K562 (cell line): ENCODE measurements around the gene CLDND2. TPM values are rescaled to one million over a fixed set of nuclear protein-coding genes. Genes with fewer than 3 reads are reported as not detected.

Experiments used
- ARID2 ChIP-seq: fragments of 450-650 bp; IDR thresholded peaks from 2 replicates; pipeline ENCODE4 v1.6.1; 2017; ENCODE audit warnings: antibody characterized with exemption, mild to moderate bottlenecking
- CREBBP ChIP-seq: IDR thresholded peaks from one replicate; pipeline ENCODE4 v1.6.1; 2012; ENCODE audit warnings: low read depth, mild to moderate bottlenecking, control low read depth, inconsistent platforms, low read length
- ELK3 ChIP-seq: fragments of 450-650 bp; formaldehyde crosslinking; IDR thresholded peaks from 2 replicates; pipeline ENCODE4 v1.4.0; 2020; ENCODE audit warnings: mild to moderate bottlenecking
- FIP1L1 ChIP-seq: fragments of 200-400 bp; formaldehyde crosslinking; IDR thresholded peaks from 2 replicates; pipeline ENCODE4 v1.6.1; 2018; ENCODE audit warnings: mild to moderate bottlenecking, low read depth, low read length; ENCODE audit not compliant: poor library complexity, severe bottlenecking
- FOS ChIP-seq: IDR thresholded peaks from 3 replicates; pipeline ENCODE4 v1.6.1; 2011; ENCODE audit not compliant: insufficient read length; ENCODE audit errors: extremely low read depth
- FOXJ3 ChIP-seq: sonication (generic); formaldehyde crosslinking; IDR thresholded peaks from 2 replicates; pipeline ENCODE4 v1.4.0; 2020; ENCODE audit warnings: mild to moderate bottlenecking, missing genetic modification reagents
- HMGN3 ChIP-seq: IDR thresholded peaks from 2 replicates; pipeline ENCODE4 v1.6.1; 2011; ENCODE audit warnings: borderline replicate concordance, low read depth, mild to moderate bottlenecking, mixed read lengths, low read length; ENCODE audit not compliant: insufficient read length; ENCODE audit errors: extremely low read depth
- JUNB ChIP-seq: fragments of 450-650 bp; formaldehyde crosslinking; conservative IDR thresholded peaks from 2 replicates; pipeline ENCODE4 v1.4.0; 2020; ENCODE audit warnings: mild to moderate bottlenecking
- NEUROD1 ChIP-seq: fragments of 150-350 bp; IDR thresholded peaks from 2 replicates; pipeline ENCODE4 v1.6.1; 2014; ENCODE audit warnings: borderline replicate concordance, low read length, low read depth; ENCODE audit not compliant: partially characterized antibody
- NFE2 ChIP-seq: IDR thresholded peaks from 2 replicates; pipeline ENCODE4 v1.6.1; 2014; ENCODE audit warnings: antibody characterized with exemption, low read depth
- NFIC ChIP-seq: fragments of 450-650 bp; IDR thresholded peaks from 2 replicates; pipeline ENCODE4 v1.6.1; 2017; ENCODE audit warnings: mild to moderate bottlenecking, inconsistent platforms
- NFYB ChIP-seq: IDR thresholded peaks from 2 replicates; pipeline ENCODE4 v1.6.1; 2011; ENCODE audit warnings: mild to moderate bottlenecking, moderate library complexity; ENCODE audit not compliant: insufficient read length; ENCODE audit errors: extremely low read depth
- PPARD ChIP-seq: fragments of 250-450 bp; sonication (Bioruptor Pico); IDR thresholded peaks from 2 replicates; pipeline ENCODE4 v1.8.0; 2022; ENCODE audit warnings: inconsistent platforms, mild to moderate bottlenecking, moderate library complexity
- PURB ChIP-seq: sonication (generic); formaldehyde crosslinking; IDR thresholded peaks from 2 replicates; pipeline ENCODE4 v1.9.0; 2021; ENCODE audit warnings: low read depth, mild to moderate bottlenecking, missing genetic modification reagents
- SNIP1 ChIP-seq: fragments of 450-650 bp; IDR thresholded peaks from 2 replicates; pipeline ENCODE4 v1.7.1; 2017; ENCODE audit warnings: low read depth, mild to moderate bottlenecking
- TFAM ChIP-seq: fragments of 250-450 bp; sonication (Bioruptor Pico); conservative IDR thresholded peaks from 2 replicates; pipeline ENCODE4 v1.5.0; 2021; ENCODE audit warnings: mild to moderate bottlenecking, moderate library complexity
- ZC3H4 ChIP-seq: sonication (generic); formaldehyde crosslinking; IDR thresholded peaks from 2 replicates; pipeline ENCODE4 v1.9.0; 2021; ENCODE audit warnings: missing genetic modification reagents, borderline replicate concordance
- ZFX ChIP-seq: sonication (generic); formaldehyde crosslinking; IDR thresholded peaks from 2 replicates; pipeline ENCODE4 v1.8.0; 2022; ENCODE audit warnings: mild to moderate bottlenecking, missing genetic modification reagents, moderate library complexity
- ZNF140 ChIP-seq: fragments of 250-450 bp; sonication (Bioruptor Pico); IDR thresholded peaks from 2 replicates; pipeline ENCODE4 v1.8.0; 2021; ENCODE audit warnings: moderate library complexity, mild to moderate bottlenecking, inconsistent platforms
- ZNF212 ChIP-seq: fragments of 450-650 bp; formaldehyde crosslinking; IDR thresholded peaks from 2 replicates; pipeline ENCODE4 v1.4.0; 2020; ENCODE audit warnings: mild to moderate bottlenecking
- ZNF444 ChIP-seq: fragments of 250-450 bp; sonication (Bioruptor Pico); IDR thresholded peaks from 2 replicates; pipeline ENCODE4 v1.4.0; 2020; ENCODE audit warnings: mild to moderate bottlenecking, moderate library complexity
- ZNF512 ChIP-seq: IDR thresholded peaks from 2 replicates; pipeline ENCODE4 v1.6.1; 2016; ENCODE audit warnings: missing genetic modification characterization, missing compliant biosample characterization
- ZNF696 ChIP-seq: fragments of 250-450 bp; sonication (Bioruptor Pico); conservative IDR thresholded peaks from 2 replicates; pipeline ENCODE4 v1.4.0; 2020; ENCODE audit warnings: mild to moderate bottlenecking, moderate library complexity
- polyA plus RNA-seq, 8 experiments: library from polyadenylated mRNA; depleted of rRNA in 4 of 8; stranded (reverse) in 5 of 8; unstranded in 3 of 8; fragments of >200 nt; fragmentation: Nextera tagmentation in 2 of 8; fragmentation: Illumina TruSeq in 1 of 8; extraction: Ambion mirVana in 2 of 8; extraction: Trizol in 1 of 8; gene quantifications; 2 replicates each; pipeline versions ENCODE4 v1.2.1 to v1.2.3, GENCODE V29; 2011 to 2014; ENCODE audit warnings: inconsistent platforms in 1 of 8, missing spikeins in 1 of 8
- total RNA-seq, 7 experiments: library from RNA; depleted of rRNA in 6 of 7; stranded (reverse); fragments of >200 nt in 6 of 7; fragmentation: Illumina TruSeq in 2 of 7; extraction: Trizol in 2 of 7; gene quantifications; 2 replicates each; pipeline versions ENCODE4 v1.2.1 to v1.2.3, GENCODE V29; 2011 to 2021; ENCODE audit warnings: low replicate concordance in 1 of 7
- TF ChIP-seq, protein P1 (sequence below): fragments of 450-650 bp; formaldehyde crosslinking; IDR thresholded peaks from 2 replicates; pipeline ENCODE4 v1.4.0; 2020; ENCODE audit warnings: mild to moderate bottlenecking, moderate library complexity

The CLDND2 gene
- total and polyA plus RNA-seq, 9 of the 15 experiments (the other 6 are each of a cell fraction or from before 2014, with no cell fraction given), result 0.45 to 4.0 (median 1.2) TPM; not detected in 3

DNA sequence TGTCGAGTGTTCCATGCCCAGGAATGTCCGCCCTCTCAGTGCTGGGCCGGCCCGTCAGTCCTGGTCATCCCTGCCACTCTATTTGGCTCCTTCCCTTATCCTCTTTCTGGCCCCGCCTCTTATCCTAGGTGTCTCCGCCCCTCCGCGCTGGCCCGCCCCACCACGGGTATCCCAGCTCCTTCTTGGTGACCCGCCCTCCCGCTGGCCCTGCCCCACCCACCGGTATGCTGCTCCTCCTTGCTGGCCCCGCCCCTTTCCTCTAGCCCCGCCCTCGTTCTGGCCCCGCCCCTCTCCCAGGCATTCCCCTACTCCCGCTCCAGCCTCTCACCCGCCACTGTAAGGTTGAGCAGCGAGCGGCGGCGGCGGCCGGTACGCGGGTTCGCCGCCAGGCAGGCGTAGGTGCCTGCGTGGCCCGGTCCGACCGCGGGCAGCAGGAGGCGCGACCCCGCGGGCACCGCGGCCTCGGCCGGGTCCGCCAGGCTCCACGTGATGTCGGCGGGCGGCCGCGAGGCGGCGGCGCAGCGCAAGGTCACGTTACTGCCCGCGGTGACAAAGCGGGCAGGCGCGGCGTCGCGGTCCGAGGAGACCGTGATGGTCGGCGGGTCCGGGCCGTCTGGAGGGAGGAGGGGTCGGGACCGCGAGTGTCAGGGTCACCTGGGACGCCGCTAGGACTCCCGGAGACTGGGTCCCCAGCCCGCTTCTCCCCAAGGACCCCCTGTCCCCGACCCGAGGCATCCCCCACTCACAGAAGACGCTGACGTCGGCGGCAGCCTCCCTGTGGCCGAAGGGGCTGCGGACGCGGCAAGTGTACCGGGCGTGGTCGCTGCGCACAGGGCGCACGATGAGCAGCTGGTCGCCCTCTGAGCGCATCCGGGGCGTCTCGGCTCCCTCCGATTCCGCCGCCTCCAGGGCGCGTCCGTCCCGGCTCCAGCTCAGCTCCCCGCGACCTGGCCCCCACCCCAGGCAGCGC lies 28.8 kb downstream of the CLDND2 start (continued):
- no peak for TF ChIP-seq ELK3 (CRISPR knock-in tag)
- TF ChIP-seq ZNF444 (CRISPR knock-in tag), result no peak
- TF ChIP-seq NFE2, result no peak
- no peak for TF ChIP-seq PPARD (CRISPR knock-in tag)
- TF ChIP-seq ZNF212, result no peak
- TF ChIP-seq PURB (CRISPR knock-in tag), result no peak
- TF ChIP-seq NEUROD1, result peak; percentile 7
- TF ChIP-seq ZNF696 (CRISPR knock-in tag), result no peak
- TF ChIP-seq FOS, result no peak
- no peak for TF ChIP-seq ZNF140 (CRISPR knock-in tag)
- TF ChIP-seq ZFX (CRISPR knock-in tag), result peak; percentile 66
- no peak for TF ChIP-seq TFAM (CRISPR knock-in tag)
- no peak for TF ChIP-seq NFYB
- TF ChIP-seq FOXJ3 (CRISPR knock-in tag), result no peak
- peak; percentile 92 for TF ChIP-seq HMGN3
- no peak for TF ChIP-seq JUNB (CRISPR knock-in tag)
- TF ChIP-seq FIP1L1, result peak; percentile 59
- no peak for TF ChIP-seq ARID2
- no peak for TF ChIP-seq ZNF512 (tag)
- TF ChIP-seq SNIP1, result no peak
- TF ChIP-seq CREBBP, result no peak
- TF ChIP-seq ZC3H4 (CRISPR knock-in tag), result no peak
- peak; percentile 51 for TF ChIP-seq NFIC
- TF ChIP-seq, protein P1, sequence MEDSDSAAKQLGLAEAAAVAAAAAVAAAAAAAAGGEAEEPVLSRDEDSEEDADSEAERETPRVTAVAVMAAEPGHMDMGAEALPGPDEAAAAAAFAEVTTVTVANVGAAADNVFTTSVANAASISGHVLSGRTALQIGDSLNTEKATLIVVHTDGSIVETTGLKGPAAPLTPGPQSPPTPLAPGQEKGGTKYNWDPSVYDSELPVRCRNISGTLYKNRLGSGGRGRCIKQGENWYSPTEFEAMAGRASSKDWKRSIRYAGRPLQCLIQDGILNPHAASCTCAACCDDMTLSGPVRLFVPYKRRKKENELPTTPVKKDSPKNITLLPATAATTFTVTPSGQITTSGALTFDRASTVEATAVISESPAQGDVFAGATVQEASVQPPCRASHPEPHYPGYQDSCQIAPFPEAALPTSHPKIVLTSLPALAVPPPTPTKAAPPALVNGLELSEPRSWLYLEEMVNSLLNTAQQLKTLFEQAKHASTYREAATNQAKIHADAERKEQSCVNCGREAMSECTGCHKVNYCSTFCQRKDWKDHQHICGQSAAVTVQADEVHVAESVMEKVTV (CRISPR knock-in tag), result no peak
